HepG2 (cell line): ENCODE measurements around the gene ZFP90. TPM values are rescaled to one million over a fixed set of nuclear protein-coding genes. Genes with fewer than 3 reads are reported as not detected.

Experiments
- DMAP1 ChIP-seq: IDR thresholded peaks from 2 replicates; pipeline ENCODE4 v1.6.1; 2016
- ETV5 ChIP-seq: IDR thresholded peaks from 2 replicates; pipeline ENCODE4 v1.6.1; 2018; ENCODE audit warnings: missing biosample characterization, missing genetic modification reagents, inconsistent platforms, borderline replicate concordance
- FOXJ3 ChIP-seq: sonication (generic); formaldehyde crosslinking; IDR thresholded peaks from 2 replicates; pipeline ENCODE4 v1.4.0; 2020; ENCODE audit warnings: missing genetic modification reagents, mild to moderate bottlenecking, borderline replicate concordance
- HDAC6 ChIP-seq: fragments of 200-600 bp; sonication (generic); IDR thresholded peaks from 2 replicates; pipeline ENCODE4 v1.7.0; 2017; ENCODE audit warnings: mild to moderate bottlenecking, antibody characterized with exemption, low read length, low read depth
- HOXA3 ChIP-seq: sonication (generic); formaldehyde crosslinking; IDR thresholded peaks from 2 replicates; pipeline ENCODE4 v1.5.0; 2020; ENCODE audit warnings: missing genetic modification reagents
- ISX ChIP-seq: sonication (generic); formaldehyde crosslinking; conservative IDR thresholded peaks from 2 replicates; pipeline ENCODE4 v1.5.0; 2020; ENCODE audit warnings: missing genetic modification reagents
- LCORL ChIP-seq, 2 experiments: fragments of 450-650 bp in 1 of 2; sonication (generic) in 1 of 2; formaldehyde crosslinking in 1 of 2; IDR thresholded peaks; 2 replicates each; pipeline versions ENCODE4 v1.5.0 to v1.6.1; 2017 to 2020; ENCODE audit warnings: antibody characterized with exemption in 1 of 2, missing genetic modification reagents in 1 of 2
- MIER2 ChIP-seq: IDR thresholded peaks from 2 replicates; pipeline ENCODE4 v1.6.1; 2016; ENCODE audit warnings: missing biosample characterization, missing genetic modification reagents
- MYNN ChIP-seq: sonication (generic); formaldehyde crosslinking; IDR thresholded peaks from 2 replicates; pipeline ENCODE4 v1.4.0; 2020; ENCODE audit warnings: mild to moderate bottlenecking, low read depth, missing genetic modification reagents
- NFKBIZ ChIP-seq: IDR thresholded peaks from 2 replicates; pipeline ENCODE4 v1.6.1; 2018; ENCODE audit warnings: missing genetic modification reagents, missing compliant biosample characterization
- NR2F2 ChIP-seq: IDR thresholded peaks from 2 replicates; pipeline ENCODE4 v1.6.1; 2012; ENCODE audit warnings: low read depth, inconsistent platforms, borderline replicate concordance
- ONECUT2 ChIP-seq: sonication (generic); formaldehyde crosslinking; IDR thresholded peaks from 2 replicates; pipeline ENCODE4 v1.4.0; 2020; ENCODE audit warnings: missing genetic modification reagents
- RFX5 ChIP-seq: IDR thresholded peaks from 2 replicates; pipeline ENCODE4 v1.6.1; 2011; ENCODE audit warnings: low read depth, low read length, improper control_type of control experiment
- SETDB1 ChIP-seq: sonication (generic); formaldehyde crosslinking; IDR thresholded peaks from 2 replicates; pipeline ENCODE4 v1.5.1; 2020; ENCODE audit warnings: missing genetic modification reagents, mild to moderate bottlenecking, borderline replicate concordance
- SRY ChIP-seq: sonication (generic); formaldehyde crosslinking; IDR thresholded peaks from 2 replicates; pipeline ENCODE4 v1.8.0; 2022; ENCODE audit warnings: mild to moderate bottlenecking, missing genetic modification reagents
- SSRP1 ChIP-seq: IDR thresholded peaks from 2 replicates; pipeline ENCODE4 v1.6.1; 2016; ENCODE audit warnings: control low read depth
- ZNF124 ChIP-seq: sonication (generic); formaldehyde crosslinking; IDR thresholded peaks from 2 replicates; pipeline ENCODE4 v1.4.0; 2020; ENCODE audit warnings: missing genetic modification reagents
- ZNF251 ChIP-seq: sonication (generic); formaldehyde crosslinking; IDR thresholded peaks from 2 replicates; pipeline ENCODE4 v1.9.0; 2021; ENCODE audit warnings: mild to moderate bottlenecking, missing genetic modification reagents
- ZNF343 ChIP-seq: sonication (generic); formaldehyde crosslinking; IDR thresholded peaks from 2 replicates; pipeline ENCODE4 v1.4.0; 2020; ENCODE audit warnings: mild to moderate bottlenecking, missing genetic modification reagents
- ZNF563 ChIP-seq: sonication (generic); formaldehyde crosslinking; IDR thresholded peaks from 2 replicates; pipeline ENCODE4 v1.8.0; 2022; ENCODE audit warnings: mild to moderate bottlenecking, moderate library complexity, missing genetic modification reagents
- ZNF570 ChIP-seq: sonication (generic); formaldehyde crosslinking; IDR thresholded peaks from 2 replicates; pipeline ENCODE4 v1.4.0; 2020; ENCODE audit warnings: mild to moderate bottlenecking, missing genetic modification reagents, borderline replicate concordance
- ZNF572 ChIP-seq: sonication (generic); formaldehyde crosslinking; IDR thresholded peaks from 2 replicates; pipeline ENCODE4 v1.5.1; 2020; ENCODE audit warnings: mild to moderate bottlenecking, missing genetic modification reagents
- ZNF788 ChIP-seq: sonication (generic); formaldehyde crosslinking; IDR thresholded peaks from 2 replicates; pipeline ENCODE4 v1.5.0; 2020; ENCODE audit warnings: mild to moderate bottlenecking, missing genetic modification reagents, borderline replicate concordance
- ZSCAN12 ChIP-seq: sonication (generic); formaldehyde crosslinking; IDR thresholded peaks from 2 replicates; pipeline ENCODE4 v1.9.0; 2021; ENCODE audit warnings: mild to moderate bottlenecking, missing genetic modification reagents
- polyA plus RNA-seq, 8 experiments: library from polyadenylated mRNA; depleted of rRNA in 3 of 8; stranded (reverse) in 7 of 8; unstranded in 1 of 8; fragments of >200 nt; fragmentation: Illumina TruSeq in 4 of 8; extraction: Trizol in 4 of 8; gene quantifications; 2 replicates each; pipeline versions ENCODE4 v1.2.1 to v1.2.3, GENCODE V29; 2011 to 2016; ENCODE audit warnings: low read depth in 4 of 8, missing spikeins in 1 of 8, mixed read lengths in 1 of 8; ENCODE audit not compliant: insufficient read depth in 1 of 8
- total RNA-seq, 5 experiments: library from RNA; depleted of rRNA; stranded (reverse); fragments of >200 nt; fragmentation: Illumina TruSeq; extraction: Trizol; gene quantifications; 2 replicates each; pipeline ENCODE4 v1.2.3, GENCODE V29; 2016; ENCODE audit warnings: low read depth in 1 of 5
- TF ChIP-seq, protein P1 (sequence below): IDR thresholded peaks from 2 replicates; pipeline ENCODE4 v1.6.1; 2018; ENCODE audit warnings: missing genetic modification reagents
- TF ChIP-seq, protein P2 (sequence below): IDR thresholded peaks from 2 replicates; pipeline ENCODE4 v1.4.0; 2020; ENCODE audit warnings: mild to moderate bottlenecking, missing genetic modification reagents
- TF ChIP-seq, protein P3 (sequence below): sonication (generic); formaldehyde crosslinking; conservative IDR thresholded peaks from 2 replicates; pipeline ENCODE4 v1.4.0; 2020; ENCODE audit warnings: missing genetic modification reagents

Gene ZFP90
- total and polyA plus RNA-seq, 2 of the 13 experiments (the other 11 are each of a cell fraction or from before 2014, with no cell fraction given): 17.6 to 18.9 TPM

DNA sequence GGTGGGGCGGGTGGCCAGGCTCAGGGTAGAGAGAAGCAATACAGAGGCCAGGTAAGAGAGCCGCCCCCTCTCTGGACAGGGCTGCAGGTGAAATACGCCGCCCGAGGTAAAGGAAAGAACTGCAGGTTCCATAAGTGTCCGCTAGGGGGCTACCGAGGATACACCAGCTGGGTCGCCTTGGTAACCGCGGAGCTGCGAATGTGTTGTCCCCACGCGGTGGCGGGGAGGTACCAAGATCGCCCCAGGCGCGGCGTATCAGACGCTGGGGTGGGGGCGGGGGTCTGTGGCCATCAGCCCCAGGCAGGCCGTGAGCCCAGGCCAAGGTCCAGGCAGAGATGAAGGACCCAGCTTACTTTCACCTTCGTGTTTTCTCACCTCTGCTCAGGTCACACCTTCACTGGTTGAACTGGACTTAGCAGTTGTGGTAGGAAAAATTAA is 18.4 kb upstream of the ZFP90 start (continued):
- no peak for TF ChIP-seq HDAC6
- TF ChIP-seq NFKBIZ (CRISPR knock-in tag): no peak
- peak; percentile 80 for TF ChIP-seq MIER2 (CRISPR knock-in tag)
- no peak for TF ChIP-seq ZNF572 (CRISPR knock-in tag)
- TF ChIP-seq, protein P1, sequence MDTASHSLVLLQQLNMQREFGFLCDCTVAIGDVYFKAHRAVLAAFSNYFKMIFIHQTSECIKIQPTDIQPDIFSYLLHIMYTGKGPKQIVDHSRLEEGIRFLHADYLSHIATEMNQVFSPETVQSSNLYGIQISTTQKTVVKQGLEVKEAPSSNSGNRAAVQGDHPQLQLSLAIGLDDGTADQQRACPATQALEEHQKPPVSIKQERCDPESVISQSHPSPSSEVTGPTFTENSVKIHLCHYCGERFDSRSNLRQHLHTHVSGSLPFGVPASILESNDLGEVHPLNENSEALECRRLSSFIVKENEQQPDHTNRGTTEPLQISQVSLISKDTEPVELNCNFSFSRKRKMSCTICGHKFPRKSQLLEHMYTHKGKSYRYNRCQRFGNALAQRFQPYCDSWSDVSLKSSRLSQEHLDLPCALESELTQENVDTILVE: peak; percentile 73
- peak; percentile 64; the same call in 1 of the 2 replicates for TF ChIP-seq ZNF788 (CRISPR knock-in tag)
- no peak for TF ChIP-seq ZNF343 (CRISPR knock-in tag)
- TF ChIP-seq SETDB1: no peak
- no peak for TF ChIP-seq MYNN (CRISPR knock-in tag)
- TF ChIP-seq RFX5: no peak
- TF ChIP-seq NR2F2: no peak
- no peak for TF ChIP-seq ZNF563 (CRISPR knock-in tag)
- TF ChIP-seq SRY (CRISPR knock-in tag): no peak
- no peak for TF ChIP-seq ZNF570 (CRISPR knock-in tag)
- no peak for TF ChIP-seq LCORL (IDR thresholded peaks at IDR 0.05)
- no peak for TF ChIP-seq LCORL (CRISPR knock-in tag; IDR thresholded peaks at IDR 0.05)
- TF ChIP-seq HOXA3: peak; percentile 69
- TF ChIP-seq ISX: no peak
- TF ChIP-seq ETV5 (CRISPR knock-in tag): peak; percentile 42
- TF ChIP-seq ZNF251: no peak
- TF ChIP-seq DMAP1 (CRISPR knock-in tag): 0 out of 2 replicates have a peak, but pooled peaks have one; percentile 32
- no peak for TF ChIP-seq ZNF124 (CRISPR knock-in tag)
- TF ChIP-seq, protein P2, sequence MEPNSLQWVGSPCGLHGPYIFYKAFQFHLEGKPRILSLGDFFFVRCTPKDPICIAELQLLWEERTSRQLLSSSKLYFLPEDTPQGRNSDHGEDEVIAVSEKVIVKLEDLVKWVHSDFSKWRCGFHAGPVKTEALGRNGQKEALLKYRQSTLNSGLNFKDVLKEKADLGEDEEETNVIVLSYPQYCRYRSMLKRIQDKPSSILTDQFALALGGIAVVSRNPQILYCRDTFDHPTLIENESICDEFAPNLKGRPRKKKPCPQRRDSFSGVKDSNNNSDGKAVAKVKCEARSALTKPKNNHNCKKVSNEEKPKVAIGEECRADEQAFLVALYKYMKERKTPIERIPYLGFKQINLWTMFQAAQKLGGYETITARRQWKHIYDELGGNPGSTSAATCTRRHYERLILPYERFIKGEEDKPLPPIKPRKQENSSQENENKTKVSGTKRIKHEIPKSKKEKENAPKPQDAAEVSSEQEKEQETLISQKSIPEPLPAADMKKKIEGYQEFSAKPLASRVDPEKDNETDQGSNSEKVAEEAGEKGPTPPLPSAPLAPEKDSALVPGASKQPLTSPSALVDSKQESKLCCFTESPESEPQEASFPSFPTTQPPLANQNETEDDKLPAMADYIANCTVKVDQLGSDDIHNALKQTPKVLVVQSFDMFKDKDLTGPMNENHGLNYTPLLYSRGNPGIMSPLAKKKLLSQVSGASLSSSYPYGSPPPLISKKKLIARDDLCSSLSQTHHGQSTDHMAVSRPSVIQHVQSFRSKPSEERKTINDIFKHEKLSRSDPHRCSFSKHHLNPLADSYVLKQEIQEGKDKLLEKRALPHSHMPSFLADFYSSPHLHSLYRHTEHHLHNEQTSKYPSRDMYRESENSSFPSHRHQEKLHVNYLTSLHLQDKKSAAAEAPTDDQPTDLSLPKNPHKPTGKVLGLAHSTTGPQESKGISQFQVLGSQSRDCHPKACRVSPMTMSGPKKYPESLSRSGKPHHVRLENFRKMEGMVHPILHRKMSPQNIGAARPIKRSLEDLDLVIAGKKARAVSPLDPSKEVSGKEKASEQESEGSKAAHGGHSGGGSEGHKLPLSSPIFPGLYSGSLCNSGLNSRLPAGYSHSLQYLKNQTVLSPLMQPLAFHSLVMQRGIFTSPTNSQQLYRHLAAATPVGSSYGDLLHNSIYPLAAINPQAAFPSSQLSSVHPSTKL (CRISPR knock-in tag): peak; percentile 55; the same call in 1 of the 2 replicates
- peak; percentile 45; the same call in 1 of the 2 replicates for TF ChIP-seq FOXJ3 (CRISPR knock-in tag)
- TF ChIP-seq SSRP1 (CRISPR knock-in tag): no peak
- TF ChIP-seq ONECUT2 (CRISPR knock-in tag): no peak
- TF ChIP-seq, protein P3, sequence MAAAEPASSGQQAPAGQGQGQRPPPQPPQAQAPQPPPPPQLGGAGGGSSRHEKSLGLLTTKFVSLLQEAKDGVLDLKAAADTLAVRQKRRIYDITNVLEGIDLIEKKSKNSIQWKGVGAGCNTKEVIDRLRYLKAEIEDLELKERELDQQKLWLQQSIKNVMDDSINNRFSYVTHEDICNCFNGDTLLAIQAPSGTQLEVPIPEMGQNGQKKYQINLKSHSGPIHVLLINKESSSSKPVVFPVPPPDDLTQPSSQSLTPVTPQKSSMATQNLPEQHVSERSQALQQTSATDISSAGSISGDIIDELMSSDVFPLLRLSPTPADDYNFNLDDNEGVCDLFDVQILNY (CRISPR knock-in tag): no peak
- no peak for TF ChIP-seq ZSCAN12 (CRISPR knock-in tag)
